Measurements from ENCODE around the gene MYLK. TPM values are rescaled to one million over a fixed set of nuclear protein-coding genes. Genes with fewer than 3 reads are reported as not detected.

Gene MYLK
- polyA plus RNA-seq, 1 donor (not counting 4 experiments of a cell fraction or from before 2014, with no cell fraction given) = 7.8 TPM

- H3K36me3 ChIP-seq (ENCODE audit: control insufficient read depth in 2 of 2, extremely low read depth in 1 of 2, insufficient read depth in 2 of 2, low read length in 2 of 2) = no peaks in the 10 kb centered on the region
- H4K20me1 ChIP-seq (ENCODE audit: control insufficient read depth, extremely low read depth, insufficient read depth, low read length) = no peaks in the 10 kb centered on the region
- H3K27ac ChIP-seq (ENCODE audit: control insufficient read depth, insufficient read depth, low read length) = no peak overlapping the region
- H3K4me3 ChIP-seq (ENCODE audit: control insufficient read depth in 2 of 3, extremely low read depth in 1 of 3, insufficient read depth in 2 of 3, low read depth in 1 of 3, low read length in 3 of 3) = no peak overlapping the region
- no peak overlapping the region for H3K9ac ChIP-seq (ENCODE audit: control insufficient read depth, extremely low read depth, insufficient read depth, low read length)
- H3K4me2 ChIP-seq (ENCODE audit: control insufficient read depth, extremely low read depth, insufficient read depth, low read depth, low read length) = no peak overlapping the region
- H3K27me3 ChIP-seq (ENCODE audit: control insufficient read depth, extremely low read depth, insufficient read depth, low read length) = peaks cover 5% of the 10 kb centered on the region
- dilution Hi-C loops (cut with MboI; ENCODE audit: extremely low pct_ligation_motif_present, low sequenced_read_pairs) = no loop called here
- FAIRE-seq (no peak), DNase-seq (ENCODE audit: low read depth, low spot score) (no peak)
- no peaks in the 10 kb centered on the region for H3K9me1 ChIP-seq (ENCODE audit: control insufficient read depth, extremely low read depth, insufficient read depth, low read length)
- H3K9me3 ChIP-seq (ENCODE audit: control insufficient read depth, low read depth, low read length) = no peaks in the 10 kb centered on the region
- no peak overlapping the region for H2AFZ ChIP-seq (ENCODE audit: control insufficient read depth, low read length)
- TF ChIP-seq EZH2 (IDR thresholded peaks at IDR 0.05; ENCODE audit: low read length) = no peak
- TF ChIP-seq CTCF (optimal IDR thresholded peaks at IDR 0.05 in 1 of 3, IDR thresholded peaks at IDR 0.05 in 1 of 3, conservative IDR thresholded peaks at IDR 0.05 in 1 of 3; ENCODE audit: extremely low read depth in 1 of 3, insufficient read depth in 2 of 3, low read length in 3 of 3) = no peak
- no peaks in the 10 kb centered on the region for H3K79me2 ChIP-seq (ENCODE audit: control insufficient read depth, insufficient read depth, low read length)
- no peaks in the 10 kb centered on the region for H3K4me1 ChIP-seq (ENCODE audit: control insufficient read depth, extremely low read depth, insufficient read depth, low read length)
These were observed 117.1 kb downstream of the MYLK start for GRCh38 chr3:123767009-123767372.

DNA sequence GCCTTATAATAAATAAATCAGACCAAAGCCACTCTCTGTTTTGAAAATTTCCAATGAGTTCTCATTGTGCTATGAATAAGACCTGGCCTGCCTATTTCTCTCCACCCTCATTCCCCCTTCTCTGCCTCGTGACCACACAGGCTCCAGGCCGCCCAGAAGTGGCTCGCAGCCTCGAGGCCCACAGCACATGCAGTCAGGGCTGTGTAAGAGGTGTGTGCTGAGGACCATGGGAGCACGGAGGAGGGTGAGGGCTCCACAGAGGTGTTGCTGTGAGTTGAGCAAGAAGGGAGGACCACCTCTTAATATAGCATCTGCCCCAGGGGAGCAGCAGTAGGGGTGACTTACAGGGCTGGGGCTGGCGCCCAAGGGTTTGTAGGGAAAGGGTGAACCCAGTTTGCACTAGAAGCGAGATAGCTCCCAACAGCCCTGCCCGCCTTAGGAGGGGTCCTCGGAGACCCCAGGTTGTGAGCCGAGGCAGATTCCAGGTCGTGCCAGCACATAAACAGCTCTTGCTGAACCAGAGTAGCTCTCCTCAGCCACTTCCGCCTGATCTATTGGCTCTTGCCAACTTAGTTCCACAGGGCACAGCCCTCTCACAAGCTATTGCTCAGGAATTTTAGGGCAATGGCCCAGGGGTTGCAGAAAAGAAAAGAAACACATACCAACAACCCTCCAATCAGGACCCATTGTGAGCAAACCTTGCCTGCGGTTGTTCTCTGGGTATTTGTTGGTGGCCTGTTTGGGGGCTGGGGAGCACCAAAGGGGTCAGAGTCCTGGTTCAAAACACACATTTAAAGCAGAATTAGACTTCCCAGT is 117.7 kb downstream of the MYLK start:
- dilution Hi-C loops (cut with MboI; ENCODE audit: extremely low pct_ligation_motif_present, low sequenced_read_pairs) = no loop called here
- H3K79me2 ChIP-seq (ENCODE audit: control insufficient read depth, insufficient read depth, low read length) = no peaks in the 10 kb centered on the region
- TF ChIP-seq CTCF (optimal IDR thresholded peaks at IDR 0.05 in 1 of 3, IDR thresholded peaks at IDR 0.05 in 1 of 3, conservative IDR thresholded peaks at IDR 0.05 in 1 of 3; ENCODE audit: extremely low read depth in 1 of 3, insufficient read depth in 2 of 3, low read length in 3 of 3) (no peak), EZH2 (IDR thresholded peaks at IDR 0.05; ENCODE audit: low read length) (no peak)
- H3K9ac ChIP-seq (ENCODE audit: control insufficient read depth, extremely low read depth, insufficient read depth, low read length) = no peak overlapping the region
- no peak overlapping the region for H3K4me2 ChIP-seq (ENCODE audit: control insufficient read depth, extremely low read depth, insufficient read depth, low read depth, low read length)
- H3K9me3 ChIP-seq (ENCODE audit: control insufficient read depth, low read depth, low read length) = no peaks in the 10 kb centered on the region
- DNase-seq (ENCODE audit: low read depth, low spot score) (no peak), FAIRE-seq (no peak)
- no peaks in the 10 kb centered on the region for H3K4me1 ChIP-seq (ENCODE audit: control insufficient read depth, extremely low read depth, insufficient read depth, low read length)
- peaks cover 5% of the 10 kb centered on the region for H3K27me3 ChIP-seq (ENCODE audit: control insufficient read depth, extremely low read depth, insufficient read depth, low read length)
- no peaks in the 10 kb centered on the region for H4K20me1 ChIP-seq (ENCODE audit: control insufficient read depth, extremely low read depth, insufficient read depth, low read length)
- no peaks in the 10 kb centered on the region for H3K36me3 ChIP-seq (ENCODE audit: control insufficient read depth in 2 of 2, extremely low read depth in 1 of 2, insufficient read depth in 2 of 2, low read length in 2 of 2)
- H3K27ac ChIP-seq (ENCODE audit: control insufficient read depth, insufficient read depth, low read length) = no peak overlapping the region
- no peak overlapping the region for H2AFZ ChIP-seq (ENCODE audit: control insufficient read depth, low read length)
- H3K9me1 ChIP-seq (ENCODE audit: control insufficient read depth, extremely low read depth, insufficient read depth, low read length) = no peaks in the 10 kb centered on the region
- H3K4me3 ChIP-seq (ENCODE audit: control insufficient read depth in 2 of 3, extremely low read depth in 1 of 3, insufficient read depth in 2 of 3, low read depth in 1 of 3, low read length in 3 of 3) = no peak overlapping the region

Measured in keratinocyte (primary cell).